ENCODE data around the gene TBX2.

Gene TBX2

GRCh38 chr17:61369751-61370150, 29.9 kb upstream of the TBX2 start:
- no peak for DNase-seq

GRCh38 chr17:61371179-61371578, 28.5 kb upstream of the TBX2 start:
- no peak for DNase-seq

GRCh38 chr17:61371606-61372005, 28.0 kb upstream of the TBX2 start:
- no peak for DNase-seq

GRCh38 chr17:61372436-61372835, 27.2 kb upstream of the TBX2 start:
- no peak for DNase-seq

- no peak for DNase-seq
Observed at GRCh38 chr17:61376931-61377838, 22.5 kb upstream of the TBX2 start.

GRCh38 chr17:61378658-61379456, 20.8 kb upstream of the TBX2 start:
- DNase-seq, result no peak

- no peak for DNase-seq
Observed at GRCh38 chr17:61379457-61380216, 20.0 kb upstream of the TBX2 start.

- no peak for DNase-seq
Observed at GRCh38 chr17:61380217-61380835, 19.3 kb upstream of the TBX2 start.

GRCh38 chr17:61380836-61381525, 18.7 kb upstream of the TBX2 start:
- no peak for DNase-seq

GRCh38 chr17:61381537-61381936, 18.1 kb upstream of the TBX2 start:
- no peak for DNase-seq

GRCh38 chr17:61382796-61383688, 16.6 kb upstream of the TBX2 start:
- DNase-seq, result no peak

- no peak for DNase-seq
Observed at GRCh38 chr17:61383689-61384201, 15.9 kb upstream of the TBX2 start.

GRCh38 chr17:61384354-61384691, 15.3 kb upstream of the TBX2 start:
- DNase-seq, result no peak

- DNase-seq, result no peak
Observed at GRCh38 chr17:61384692-61385576, 14.7 kb upstream of the TBX2 start.

- DNase-seq, result no peak
Observed at GRCh38 chr17:61385577-61386236, 13.9 kb upstream of the TBX2 start.

GRCh38 chr17:61386251-61386650, 13.4 kb upstream of the TBX2 start:
- no peak for DNase-seq

- no peak for DNase-seq
Observed at GRCh38 chr17:61387011-61387410, 12.6 kb upstream of the TBX2 start.

- DNase-seq, result no peak
Observed at GRCh38 chr17:61387511-61388305, 11.9 kb upstream of the TBX2 start.

Data from DMS153 (cell line).